Mesothelial cell of epicardium (in vitro differentiated cells): ENCODE data around the gene RNF123. TPM values are rescaled to one million over a fixed set of nuclear protein-coding genes. Genes with fewer than 3 reads are reported as not detected.

ENCODE experiments used
- DNase-seq, 2 experiments: peaks; one replicate each; pipeline ENCODE4 v3.0.0; 2021; ENCODE audit warnings: low spot score in 2 of 2; ENCODE audit not compliant: unreplicated experiment in 2 of 2
- H3K27ac Mint-ChIP-seq: 2 replicates; pipeline ENCODE4 v1.8.0; 2021; ENCODE audit warnings: mixed read lengths
- H3K27me3 Mint-ChIP-seq: 2 replicates; pipeline ENCODE4 v1.8.0; 2021; ENCODE audit warnings: low read depth, mixed read lengths
- H3K36me3 Mint-ChIP-seq: 2 replicates; pipeline ENCODE4 v1.8.0; 2021; ENCODE audit warnings: mixed read lengths
- H3K4me1 Mint-ChIP-seq: 2 replicates; pipeline ENCODE4 v1.8.0; 2021; ENCODE audit warnings: mixed read lengths
- H3K4me3 Mint-ChIP-seq: 2 replicates; pipeline ENCODE4 v1.8.0; 2021; ENCODE audit warnings: mild to moderate bottlenecking, moderate library complexity, mixed read lengths
- H3K9me3 Mint-ChIP-seq: 2 replicates; pipeline ENCODE4 v1.8.0; 2021; ENCODE audit warnings: mixed read lengths
- CTCF ChIP-seq: fragments of 200-600 bp; sonication (generic); IDR thresholded peaks from one replicate; pipeline ENCODE4 v1.5.0; 2021; ENCODE audit warnings: antibody characterized with exemption; ENCODE audit not compliant: unreplicated experiment
- total RNA-seq: library from RNA; stranded (reverse); gene quantifications from 3 replicates; pipeline ENCODE4 v1.2.1, GENCODE V29; 2021

Gene RNF123
- total RNA-seq, 1 donor from 2014 or later: 59.2 TPM

GRCh38 chr3:49646236-49646635 is 43.1 kb upstream of the RNF123 start:
- no peaks in the 10 kb centered on the region for H3K9me3 Mint-ChIP-seq
- TF ChIP-seq CTCF: no peak
- no peak overlapping the region for H3K4me3 Mint-ChIP-seq
- H3K4me1 Mint-ChIP-seq: peaks cover 3% of the 10 kb centered on the region
- H3K27me3 Mint-ChIP-seq: no peaks in the 10 kb centered on the region
- H3K36me3 Mint-ChIP-seq: no peaks in the 10 kb centered on the region
- no peak for DNase-seq
- no peak overlapping the region for H3K27ac Mint-ChIP-seq

GRCh38 chr3:49647741-49648140 is 41.6 kb upstream of the RNF123 start:
- no peaks in the 10 kb centered on the region for H3K36me3 Mint-ChIP-seq
- no peak overlapping the region for H3K4me3 Mint-ChIP-seq
- H3K27ac Mint-ChIP-seq: no peak overlapping the region
- H3K27me3 Mint-ChIP-seq: no peaks in the 10 kb centered on the region
- TF ChIP-seq CTCF: no peak
- DNase-seq: no peak
- H3K4me1 Mint-ChIP-seq: peaks cover 3% of the 10 kb centered on the region
- H3K9me3 Mint-ChIP-seq: no peaks in the 10 kb centered on the region

- Mint-ChIP-seq H3K36me3 (no peaks in the 10 kb centered on the region), H3K9me3 (no peaks in the 10 kb centered on the region), H3K4me1 (peaks cover 3% of the 10 kb centered on the region), H3K27ac (no peak overlapping the region), H3K4me3 (no peak overlapping the region), H3K27me3 (no peaks in the 10 kb centered on the region)
- no peak for TF ChIP-seq CTCF
- no peak for DNase-seq
These were observed 40.9 kb upstream of the RNF123 start for GRCh38 chr3:49648354-49649019.

- H3K4me3 Mint-ChIP-seq: no peak overlapping the region
- TF ChIP-seq CTCF: no peak
- H3K4me1 Mint-ChIP-seq: peaks cover 3% of the 10 kb centered on the region
- DNase-seq: no peak
- H3K27ac Mint-ChIP-seq: no peak overlapping the region
- H3K27me3 Mint-ChIP-seq: no peaks in the 10 kb centered on the region
- H3K9me3 Mint-ChIP-seq: no peaks in the 10 kb centered on the region
- H3K36me3 Mint-ChIP-seq: no peaks in the 10 kb centered on the region
These were observed 39.8 kb upstream of the RNF123 start for GRCh38 chr3:49649576-49649975.

GRCh38 chr3:49650177-49650576 is 39.2 kb upstream of the RNF123 start:
- Mint-ChIP-seq H3K4me1 (peaks cover 3% of the 10 kb centered on the region), H3K36me3 (no peaks in the 10 kb centered on the region), H3K9me3 (no peaks in the 10 kb centered on the region), H3K27me3 (no peaks in the 10 kb centered on the region), H3K4me3 (no peak overlapping the region), H3K27ac (no peak overlapping the region)
- DNase-seq: no peak
- TF ChIP-seq CTCF: no peak

- no peak for DNase-seq
- Mint-ChIP-seq H3K27me3 (no peaks in the 10 kb centered on the region), H3K9me3 (no peaks in the 10 kb centered on the region), H3K4me1 (peaks cover 3% of the 10 kb centered on the region), H3K4me3 (no peak overlapping the region), H3K36me3 (no peaks in the 10 kb centered on the region), H3K27ac (no peak overlapping the region)
- no peak for TF ChIP-seq CTCF
These were observed 38.7 kb upstream of the RNF123 start for GRCh38 chr3:49650637-49651036.
